Mesodermal cell (in vitro differentiated cells): ENCODE data around the gene ANO3.
"Not testable (repeated sequence)": the region's sequence is repeated elsewhere in the genome, so short reads cannot be mapped to it uniquely, and the experiment has no call there.

ENCODE experiments used
- H3K27ac ChIP-seq: 2 replicates; pipeline ENCODE4 v1.7.0; 2013; ENCODE audit warnings: mild to moderate bottlenecking, low read depth, low read length, moderate library complexity; ENCODE audit not compliant: severe bottlenecking
- H3K36me3 ChIP-seq: 2 replicates; pipeline ENCODE4 v1.7.1; 2013; ENCODE audit warnings: mild to moderate bottlenecking, low read length, moderate library complexity; ENCODE audit not compliant: control insufficient read depth, insufficient read depth
- H3K4me1 ChIP-seq: one replicate; pipeline ENCODE4 v1.7.1; 2013; ENCODE audit warnings: mild to moderate bottlenecking, low read length; ENCODE audit not compliant: insufficient read depth, control insufficient read depth, poor library complexity, severe bottlenecking
- H3K4me3 ChIP-seq: 2 replicates; pipeline ENCODE4 v1.7.0; 2013; ENCODE audit warnings: low read length, control low read depth, mild to moderate bottlenecking; ENCODE audit not compliant: insufficient read depth, poor library complexity, severe bottlenecking; ENCODE audit errors: extremely low read depth
- H3K9me3 ChIP-seq: 2 replicates; pipeline ENCODE4 v1.7.1; 2013; ENCODE audit warnings: mild to moderate bottlenecking, low read length, moderate library complexity; ENCODE audit not compliant: control insufficient read depth
- WGBS, 2 experiments: methylation state at CpG; one replicate each; pipeline ENCODE4 v1.1.5; 2013; ENCODE audit warnings: missing lambda C conversion rate in 2 of 2; ENCODE audit not compliant: insufficient coverage in 2 of 2; 5-methylcytosine and 5-hydroxymethylcytosine counted together

ANO3 gene

DNA sequence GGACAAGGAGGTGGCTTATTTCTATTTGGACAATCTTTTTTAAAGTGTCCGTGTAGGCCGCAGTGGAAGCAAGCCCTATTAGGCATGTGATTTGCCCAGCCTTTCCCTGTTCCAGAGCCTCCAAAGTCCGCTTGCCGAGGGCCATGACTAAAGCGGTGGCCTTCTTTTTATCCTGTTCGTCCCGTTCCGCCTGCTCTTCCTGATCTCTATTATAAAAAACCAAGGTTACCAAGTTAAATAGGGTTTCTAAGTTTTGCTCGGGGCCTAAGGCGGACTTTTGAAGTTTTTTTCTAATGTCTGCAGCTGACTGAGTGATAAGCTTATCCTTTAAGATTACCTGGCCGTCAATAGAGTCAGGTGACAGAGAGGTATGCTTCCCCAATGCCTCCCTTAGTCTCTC, 261.8 kb downstream of the ANO3 start:
- no peaks in the 10 kb centered on the region for H3K9me3 ChIP-seq
- WGBS, 2 experiments: 96 to 98% methylated on average over 4 to 5 of the region's 11 CpGs
- H3K4me3 ChIP-seq: no peak overlapping the region
- no peaks in the 10 kb centered on the region for H3K36me3 ChIP-seq
- no peak overlapping the region for H3K27ac ChIP-seq
- H3K4me1 ChIP-seq: no peaks in the 10 kb centered on the region

DNA sequence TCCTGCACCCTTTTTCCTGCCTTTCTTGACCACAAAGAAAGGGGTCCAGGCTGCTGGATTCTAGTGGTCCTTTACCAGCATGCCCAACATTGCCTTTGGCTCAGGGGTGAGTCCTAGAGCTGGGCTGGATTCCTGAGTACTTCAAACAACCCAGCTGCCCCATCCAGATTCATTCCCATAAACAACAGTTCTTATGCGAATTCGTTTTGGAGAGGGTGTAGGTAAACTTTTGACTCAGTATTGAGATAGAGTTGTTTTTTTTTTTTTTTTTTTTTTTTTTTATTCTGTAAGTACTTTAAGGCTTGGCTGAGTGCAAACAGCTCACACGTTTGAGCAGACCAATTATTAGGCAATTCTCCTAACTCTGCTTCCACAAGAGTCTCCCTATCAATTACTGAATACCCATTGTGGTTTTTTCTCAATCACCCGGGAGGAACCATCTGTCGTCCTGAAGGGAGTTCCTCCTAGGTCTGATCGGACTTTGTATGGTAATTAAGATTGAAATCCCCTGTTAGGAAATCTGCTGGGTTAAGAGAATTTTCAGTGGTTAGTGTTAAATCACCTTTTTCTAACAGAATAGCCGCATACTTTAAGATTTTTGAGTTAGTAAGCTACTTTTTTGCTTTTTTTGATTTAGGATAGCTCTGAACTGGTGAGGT, 263.4 kb downstream of the ANO3 start:
- not testable (repeated sequence) for H3K4me1 ChIP-seq

DNA sequence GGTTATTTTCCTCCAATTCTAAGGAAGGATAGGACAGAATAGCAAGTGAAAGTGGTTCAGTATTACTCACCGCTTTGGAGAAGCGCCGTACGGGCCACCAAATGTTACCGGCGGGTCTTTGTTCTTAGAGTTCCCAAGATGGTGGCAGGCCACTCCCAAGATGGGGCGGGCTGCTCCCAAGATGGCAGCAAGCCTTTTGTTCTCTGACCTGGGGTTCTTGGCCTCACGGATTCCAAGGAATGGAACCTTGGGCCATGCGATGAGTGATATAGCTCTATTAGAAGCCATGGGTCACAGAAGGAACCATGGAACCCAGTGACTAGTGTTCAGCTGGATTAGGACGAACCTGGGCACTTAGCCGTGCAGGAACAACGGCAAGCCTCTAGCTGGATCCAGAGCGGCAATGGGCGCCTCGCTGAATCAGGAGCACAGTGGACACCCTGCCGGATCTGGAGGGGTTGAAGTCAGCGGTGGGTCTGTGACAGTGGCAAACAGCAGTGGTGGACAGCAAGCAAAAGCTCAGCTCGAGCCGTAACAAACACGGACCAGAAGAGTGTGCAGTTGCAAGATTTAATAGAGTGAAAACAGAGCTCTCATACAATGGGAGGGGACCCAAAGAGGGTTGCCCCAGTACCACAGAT, 265.2 kb downstream of the ANO3 start:
- not testable (repeated sequence) for H3K9me3 ChIP-seq, H3K4me1 ChIP-seq, H3K36me3 ChIP-seq, H3K27ac ChIP-seq, H3K4me3 ChIP-seq
- WGBS, 2 experiments: 95% methylated on average over 18 to 19 of the region's 20 CpGs

More for the DNA sequence above, 263.4 kb downstream of the ANO3 start:
- WGBS, 2 experiments: 76% methylated on average over 3 of the region's 7 CpGs; no CpG with 5 or more reads in 1 of the 2 experiments
- H3K36me3 ChIP-seq, H3K9me3 ChIP-seq, H3K27ac ChIP-seq, H3K4me3 ChIP-seq: not testable (repeated sequence)

DNA sequence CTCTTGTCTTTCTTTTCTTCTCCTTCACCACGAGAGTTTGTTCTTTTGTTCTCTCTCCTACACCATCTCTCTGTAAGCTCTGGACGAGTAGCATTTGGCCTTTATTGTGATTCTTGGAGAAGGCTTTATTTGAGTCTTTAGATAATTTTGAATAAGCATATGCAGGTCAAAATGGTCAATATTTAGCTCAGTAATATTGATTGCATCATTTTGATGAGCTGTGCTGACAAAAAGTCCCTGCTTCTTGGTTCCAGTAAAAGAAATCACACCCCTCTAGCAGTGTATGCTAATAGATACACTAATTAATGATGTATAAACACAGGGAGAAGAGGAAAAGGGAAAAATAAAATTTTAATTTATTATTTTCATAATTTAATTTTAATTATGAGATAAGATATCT, 266.0 kb downstream of the ANO3 start:
- no peak overlapping the region for H3K4me3 ChIP-seq
- H3K9me3 ChIP-seq: no peaks in the 10 kb centered on the region
- WGBS, 2 experiments: no CpG with 5 or more reads among the region's 2 CpGs

DNA sequence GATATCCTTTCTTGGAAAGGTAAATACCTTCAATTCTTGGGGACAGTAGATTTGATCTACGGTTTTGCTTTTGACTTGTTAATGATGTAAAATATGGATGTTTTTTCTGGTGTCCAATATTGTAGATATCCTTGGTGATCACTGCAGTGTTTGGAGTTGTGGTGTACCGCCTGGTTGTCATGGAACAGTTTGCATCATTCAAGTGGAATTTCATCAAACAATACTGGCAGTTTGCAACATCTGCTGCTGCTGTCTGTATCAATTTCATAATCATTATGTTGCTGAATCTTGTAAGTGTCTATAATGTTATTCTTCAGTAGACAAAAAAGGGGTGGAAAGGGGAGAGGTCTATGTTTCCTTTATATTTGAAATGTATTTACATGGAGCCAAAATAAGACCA, 267.5 kb downstream of the ANO3 start:
- Histone ChIP-seq H3K9me3 (no peaks in the 10 kb centered on the region), H3K4me3 (no peak overlapping the region), H3K27ac (no peak overlapping the region), H3K36me3 (no peaks in the 10 kb centered on the region), H3K4me1 (no peaks in the 10 kb centered on the region)
- WGBS, 2 experiments: 100% methylated on average over 2 of the region's 2 CpGs

More for the DNA sequence above, 266.0 kb downstream of the ANO3 start:
- H3K27ac ChIP-seq: no peak overlapping the region
- no peaks in the 10 kb centered on the region for H3K4me1 ChIP-seq
- no peaks in the 10 kb centered on the region for H3K36me3 ChIP-seq

DNA sequence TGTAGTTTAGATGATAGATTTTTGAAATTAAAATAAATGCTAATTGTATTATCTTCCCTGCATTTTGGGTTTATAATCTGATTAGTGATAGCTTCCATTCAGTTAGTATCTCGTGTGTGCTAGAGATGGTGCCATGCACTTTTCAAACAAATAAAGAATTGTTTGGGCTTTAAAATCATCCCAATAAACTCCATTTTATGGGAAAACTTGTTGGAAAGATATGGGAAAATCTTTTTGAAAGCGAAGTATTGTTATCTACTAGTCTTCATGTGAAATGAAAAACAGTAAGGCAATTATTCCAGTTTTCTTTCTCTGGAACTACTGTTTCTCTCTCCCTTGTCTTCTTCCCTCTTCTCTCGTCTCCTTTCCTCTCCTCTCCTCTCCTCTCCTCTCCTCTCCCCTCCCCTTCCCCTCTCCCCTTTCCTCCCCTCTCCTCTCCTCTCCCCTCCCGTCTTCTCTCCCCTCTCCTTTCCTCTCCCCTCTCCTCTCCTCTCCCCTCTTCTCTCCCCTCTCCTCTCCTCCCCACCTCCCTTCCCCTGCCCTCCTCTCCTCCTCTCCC, 268.0 kb downstream of the ANO3 start:
- Histone ChIP-seq H3K4me3 (no peak overlapping the region), H3K27ac (no peak overlapping the region), H3K9me3 (no peaks in the 10 kb centered on the region), H3K36me3 (no peaks in the 10 kb centered on the region), H3K4me1 (no peaks in the 10 kb centered on the region)
- WGBS, 2 experiments: 20 to 67% methylated on average over 1 of the region's 4 CpGs

DNA sequence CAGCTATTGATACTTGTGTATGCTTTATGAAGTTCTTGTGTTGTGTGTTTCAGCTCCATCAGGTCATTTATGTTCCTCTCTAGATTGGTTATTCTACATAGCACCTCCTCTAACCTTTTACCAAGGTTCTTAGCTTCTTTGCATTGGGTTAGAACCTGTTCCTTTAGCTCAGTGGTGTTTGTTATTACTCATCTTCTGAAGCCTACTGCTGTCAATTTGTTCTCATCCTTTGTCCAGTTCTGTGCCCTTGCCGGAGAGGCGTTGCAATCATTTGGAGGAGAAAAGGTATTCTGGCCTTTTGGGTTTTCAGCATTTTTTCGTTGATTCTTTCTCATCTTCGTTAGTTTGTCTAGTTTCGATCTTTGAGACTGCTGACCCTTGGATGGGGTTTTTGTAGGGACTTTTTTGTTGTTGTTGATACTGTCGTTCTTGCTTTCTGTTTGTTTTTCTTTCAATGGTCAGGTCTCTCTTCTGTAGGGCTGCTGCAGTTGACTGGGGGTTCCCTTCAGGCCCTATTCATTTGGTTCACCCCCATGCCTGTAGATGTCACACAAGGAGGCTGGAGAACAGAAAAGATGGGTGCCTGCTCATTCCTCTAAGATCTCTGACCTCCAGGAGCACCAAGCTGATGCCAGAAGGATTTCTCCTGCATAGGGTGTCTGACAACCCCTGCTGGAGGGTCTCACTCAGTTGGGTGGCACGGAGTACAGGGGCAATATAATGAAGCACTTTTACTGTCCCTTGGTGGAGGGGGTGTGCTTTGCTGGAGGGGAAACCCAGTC, 276.0 kb downstream of the ANO3 start:
- WGBS, 2 experiments: 85 to 91% methylated on average over 5 to 7 of the region's 7 CpGs
- no peaks in the 10 kb centered on the region for H3K36me3 ChIP-seq
- H3K4me1 ChIP-seq: no peaks in the 10 kb centered on the region
- no peak overlapping the region for H3K4me3 ChIP-seq
- no peaks in the 10 kb centered on the region for H3K9me3 ChIP-seq
- H3K27ac ChIP-seq: no peak overlapping the region

DNA sequence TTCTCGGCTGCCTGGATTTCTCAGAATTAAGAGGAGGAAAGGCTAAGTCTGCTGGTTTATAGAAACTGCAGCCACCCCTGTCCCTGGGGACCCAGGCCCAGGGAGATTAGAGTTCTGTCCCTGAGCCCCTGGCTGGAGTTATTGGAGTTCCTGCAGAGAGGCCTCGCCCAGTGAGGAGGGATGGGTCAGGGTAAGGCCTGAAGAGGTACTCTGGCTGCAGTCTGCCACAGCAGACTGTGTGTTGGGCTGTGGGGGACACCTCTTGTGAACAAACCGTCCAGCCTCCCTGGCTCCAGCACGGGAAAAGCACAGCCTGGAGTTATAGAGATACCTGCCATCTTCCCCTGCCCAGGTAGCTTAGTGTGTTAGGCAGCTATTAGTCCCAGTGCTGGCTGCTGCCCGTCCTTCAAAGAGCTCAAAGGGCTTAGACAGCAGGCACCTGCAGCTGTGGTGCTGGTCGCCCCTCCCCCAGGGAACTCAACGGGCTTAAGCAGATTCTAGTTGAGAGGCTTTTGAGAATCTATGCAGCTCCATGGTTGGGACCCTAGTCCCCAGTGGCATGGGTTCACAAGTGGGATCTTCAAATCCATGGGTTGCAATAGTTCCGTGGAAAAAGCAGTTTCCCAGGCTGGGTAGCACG, 276.7 kb downstream of the ANO3 start:
- Histone ChIP-seq H3K27ac (no peak overlapping the region), H3K9me3 (no peaks in the 10 kb centered on the region), H3K36me3 (no peaks in the 10 kb centered on the region), H3K4me3 (no peak overlapping the region), H3K4me1 (no peaks in the 10 kb centered on the region)
- 80 to 91% methylated on average over 7 to 9 of the region's 9 CpGs for WGBS, 2 experiments

DNA sequence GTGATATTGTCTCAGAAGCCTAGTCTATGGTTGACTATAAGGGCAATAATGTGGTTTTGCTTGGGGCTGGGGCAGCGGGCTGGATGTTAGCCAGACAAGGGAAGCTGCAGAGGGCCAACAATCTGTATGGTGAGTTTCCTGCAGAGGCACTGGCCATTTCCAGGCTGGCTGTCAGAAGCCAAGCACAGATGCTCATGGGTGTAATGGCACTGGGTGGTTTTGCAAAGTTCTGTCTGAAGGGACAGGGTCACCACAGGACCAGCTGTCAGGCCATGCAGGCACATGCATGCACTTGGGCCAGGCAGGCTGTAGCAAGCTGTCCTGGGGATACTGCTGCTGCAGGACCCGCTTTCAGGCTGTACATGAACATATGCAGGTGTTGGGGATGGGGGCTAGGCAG, 281.8 kb downstream of the ANO3 start:
- 83 to 94% methylated on average over 2 of the region's 2 CpGs for WGBS, 2 experiments
- Histone ChIP-seq H3K9me3 (no peaks in the 10 kb centered on the region), H3K4me1 (peaks cover 6% of the 10 kb centered on the region), H3K36me3 (no peaks in the 10 kb centered on the region), H3K27ac (no peak overlapping the region), H3K4me3 (no peak overlapping the region)

DNA sequence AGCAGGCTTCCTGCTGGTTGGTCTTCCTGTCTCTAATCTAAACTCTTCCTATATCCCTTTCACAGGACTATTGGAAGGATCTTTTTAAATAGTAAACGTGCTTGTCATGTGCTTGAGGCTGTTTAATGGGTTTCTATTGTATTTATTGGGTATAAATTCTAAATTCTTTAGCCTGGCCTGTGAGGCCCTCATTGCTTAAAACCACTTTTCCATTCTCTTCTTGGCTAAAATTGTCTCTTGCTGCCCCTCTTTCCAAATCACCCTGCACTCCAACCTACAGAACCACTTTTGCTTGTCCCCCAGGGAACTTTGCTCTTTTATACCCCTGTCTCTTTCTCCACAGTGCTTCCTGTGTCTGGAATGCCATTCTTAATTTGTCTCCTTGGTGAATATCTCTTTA, 286.5 kb downstream of the ANO3 start:
- no peaks in the 10 kb centered on the region for H3K9me3 ChIP-seq
- H3K4me3 ChIP-seq: no peak overlapping the region
- peak overlapping the region; percentile 66 for H3K27ac ChIP-seq
- H3K4me1 ChIP-seq: peaks cover 22% of the 10 kb centered on the region
- H3K36me3 ChIP-seq: no peaks in the 10 kb centered on the region
- no CpG with 5 or more reads among the region's 1 CpG for WGBS, 2 experiments
